ENCODE data around the gene HEPACAM2. TPM values are rescaled to one million over a fixed set of nuclear protein-coding genes. Genes with fewer than 3 reads are reported as not detected.

HEPACAM2 gene
- polyA plus RNA-seq, 1 donor: not detected

- DNase-seq (ENCODE audit: low read depth): no peak
Measured at GRCh38 chr7:93202594-93203250, 23.5 kb downstream of the HEPACAM2 start.

DNA sequence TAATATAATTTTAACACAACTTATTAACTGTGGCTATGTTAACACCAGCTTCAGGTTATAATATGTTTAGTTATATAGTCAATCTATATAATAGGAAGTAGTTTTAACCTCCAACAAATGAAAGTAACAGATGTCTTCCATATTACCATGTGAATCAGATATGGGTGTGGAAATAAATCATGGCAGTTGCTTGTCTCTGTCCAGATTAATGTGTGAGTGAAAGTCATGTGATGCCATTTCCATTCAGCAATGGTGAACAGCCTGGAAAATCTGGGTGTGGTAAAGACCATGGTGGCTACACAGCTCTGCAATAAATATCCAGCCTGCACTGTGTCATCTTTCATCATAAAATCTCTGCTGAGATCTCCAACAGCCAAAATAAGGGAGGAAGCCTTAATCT lies 27.8 kb downstream of the HEPACAM2 start:
- no peak for DNase-seq (ENCODE audit: low read depth)

DNA sequence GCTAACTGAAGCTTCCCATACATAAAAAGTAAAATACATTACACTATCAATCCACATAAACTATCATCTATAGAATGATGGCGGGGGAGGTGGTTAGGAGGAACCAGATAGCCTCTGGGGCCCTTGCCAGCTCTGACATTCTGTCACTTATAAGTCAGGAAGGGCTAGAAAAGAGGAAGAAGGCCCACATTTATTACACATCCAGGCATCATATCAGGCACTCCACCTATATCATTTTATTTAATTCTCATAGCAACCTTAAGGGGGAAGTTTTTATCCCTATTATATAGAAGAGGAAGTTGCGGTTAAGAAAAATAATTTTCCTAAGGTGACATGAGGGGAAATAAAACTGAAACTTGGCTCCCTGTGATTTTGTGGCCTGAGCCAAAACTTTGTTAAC lies 29.9 kb downstream of the HEPACAM2 start:
- no peak for DNase-seq (ENCODE audit: low read depth)

DNA sequence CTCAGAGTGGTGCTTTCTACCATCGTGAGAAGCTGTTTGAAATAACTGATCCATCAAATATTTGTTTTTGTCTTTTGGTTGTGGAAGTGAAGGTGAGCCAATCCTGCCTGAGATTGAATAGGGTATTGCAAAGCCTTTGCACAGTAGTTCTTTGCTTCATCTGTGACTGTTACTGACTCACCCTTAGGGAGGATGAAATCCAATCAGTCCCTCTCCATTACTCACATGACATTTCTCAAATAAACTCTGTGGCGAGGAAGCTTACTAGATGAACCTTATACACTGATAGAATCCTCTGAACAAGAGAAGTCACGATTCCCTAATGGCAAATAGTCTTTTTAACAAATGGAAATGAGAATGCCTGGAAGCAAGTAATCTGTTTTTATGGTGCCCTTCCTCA lies 31.9 kb downstream of the HEPACAM2 start:
- no peak for DNase-seq (ENCODE audit: low read depth)

DNA sequence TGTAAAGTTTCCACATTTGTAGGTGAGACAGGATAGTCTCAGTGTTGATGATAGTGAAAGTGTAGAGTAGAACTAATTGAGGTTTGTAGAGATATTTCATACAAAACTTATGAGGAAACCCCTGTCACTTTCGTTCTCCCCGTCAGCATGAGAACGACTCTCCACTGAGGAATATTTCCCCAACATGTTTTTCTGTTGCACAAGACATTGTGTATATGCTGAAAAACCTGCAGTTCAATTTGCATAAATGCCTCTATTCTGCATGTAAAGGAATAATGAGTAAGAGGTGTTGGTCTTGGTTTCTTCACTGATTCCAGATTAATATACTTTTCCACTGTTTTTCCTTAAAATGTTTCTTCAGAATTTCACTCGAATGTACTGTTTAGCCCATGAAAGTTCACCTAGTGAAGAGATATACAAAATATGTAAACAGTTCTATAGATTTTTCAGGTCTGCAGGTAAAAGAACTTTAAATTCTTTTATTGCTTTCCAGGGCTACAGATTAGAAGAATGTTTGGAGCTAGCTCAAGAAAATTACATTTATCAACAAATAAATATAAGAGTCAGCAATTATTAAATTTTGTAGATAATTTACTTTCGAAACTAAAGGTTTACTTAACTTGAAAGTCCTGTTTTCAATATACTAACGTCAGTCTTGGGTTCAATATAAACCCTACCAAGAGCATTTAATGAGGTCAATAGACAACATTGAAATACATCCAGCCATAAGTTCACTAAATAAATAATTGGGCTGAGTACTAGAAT lies 37.2 kb downstream of the HEPACAM2 start:
- no peak for DNase-seq (ENCODE audit: low read depth)

- DNase-seq (ENCODE audit: low read depth): no peak
Measured at GRCh38 chr7:93185303-93186027, 40.8 kb downstream of the HEPACAM2 start.

DNA sequence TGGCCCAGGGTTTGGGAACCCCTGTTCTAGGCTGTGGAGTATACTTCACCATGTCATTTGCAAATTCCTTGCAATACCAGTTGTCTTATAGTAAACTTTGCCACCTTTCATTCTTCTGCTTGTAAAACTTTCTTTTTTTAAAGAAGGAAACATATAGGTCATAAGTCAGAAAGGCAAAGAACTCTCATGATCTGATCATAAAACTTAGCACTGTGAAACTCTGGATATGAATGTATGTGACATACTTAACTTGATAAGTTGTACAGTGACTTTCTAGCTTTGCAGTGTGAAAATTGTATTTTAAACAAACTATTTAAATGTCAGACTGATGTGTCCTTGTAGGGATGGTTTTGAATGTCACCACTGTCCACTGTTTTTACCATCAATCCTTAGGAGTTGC lies 47.1 kb downstream of the HEPACAM2 start:
- no peak for DNase-seq (ENCODE audit: low read depth)

GRCh38 chr7:93178213-93178612 lies 48.1 kb downstream of the HEPACAM2 start:
- DNase-seq (ENCODE audit: low read depth): no peak

DNA sequence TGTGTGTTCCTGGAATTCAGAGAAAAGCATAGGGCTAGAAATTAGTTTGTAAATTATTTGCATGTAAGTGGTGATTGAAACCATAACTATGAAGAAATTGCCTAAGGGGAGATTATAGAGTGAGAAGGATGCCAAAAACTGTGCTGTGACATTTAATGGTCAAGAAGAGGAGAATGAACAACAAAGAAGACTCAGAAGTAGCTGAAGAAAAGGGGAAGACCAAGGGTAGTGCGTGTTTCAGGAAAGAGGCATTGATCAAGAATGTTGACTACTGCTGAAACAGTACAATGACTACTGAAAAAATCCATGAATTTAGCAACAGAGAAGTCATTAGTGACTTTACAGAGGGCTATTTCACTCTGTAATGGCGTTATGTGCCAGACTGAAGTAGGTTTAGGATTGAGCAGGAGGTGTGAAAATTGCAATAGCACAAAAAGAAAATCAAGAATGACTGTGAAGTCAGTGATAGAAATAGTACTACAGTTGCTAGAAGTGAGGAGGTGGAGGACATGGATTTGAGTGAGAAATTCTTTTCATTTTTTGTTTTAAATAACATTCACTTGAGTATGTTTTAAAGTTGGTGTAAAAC lies 49.2 kb downstream of the HEPACAM2 start:
- no peak for DNase-seq (ENCODE audit: low read depth)

DNA sequence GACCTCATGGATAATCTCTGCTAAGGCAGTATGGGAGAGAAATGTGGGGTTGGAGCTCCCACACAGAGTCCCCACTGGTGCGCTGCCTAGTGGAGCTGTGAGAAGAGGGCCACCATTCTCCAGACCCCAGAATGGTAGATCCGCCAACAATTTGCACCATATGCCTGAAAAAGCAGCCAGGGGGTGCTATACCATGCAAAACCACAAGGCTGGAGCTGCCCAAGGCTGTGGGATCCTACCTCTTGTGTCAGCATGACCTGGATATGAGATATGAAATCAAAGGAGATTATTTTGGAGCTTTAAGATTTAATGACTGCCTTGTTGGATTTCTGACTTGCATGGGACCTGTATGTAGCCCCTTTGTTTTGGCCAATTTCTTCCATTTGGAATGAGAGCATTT lies 51.0 kb downstream of the HEPACAM2 start:
- no peak for DNase-seq (ENCODE audit: low read depth)

DNA sequence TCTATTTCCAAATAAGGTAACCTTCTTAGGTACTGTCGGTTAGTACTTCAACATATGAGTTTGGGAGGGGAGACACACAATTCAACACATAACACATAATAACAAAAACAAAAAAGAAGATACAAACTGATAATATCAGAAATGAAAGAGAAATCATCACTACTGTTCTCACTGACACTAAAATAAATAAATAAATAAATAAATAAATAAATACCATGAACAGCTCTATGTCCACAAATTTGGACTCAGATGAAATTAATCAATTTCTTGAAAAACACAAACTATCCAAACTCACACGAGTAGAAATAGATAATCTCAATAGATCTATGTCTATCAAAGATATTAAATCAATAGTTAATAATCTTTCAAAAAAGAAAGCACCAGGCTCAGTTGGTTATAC lies 53.6 kb downstream of the HEPACAM2 start:
- DNase-seq (ENCODE audit: low read depth): no peak

DNA sequence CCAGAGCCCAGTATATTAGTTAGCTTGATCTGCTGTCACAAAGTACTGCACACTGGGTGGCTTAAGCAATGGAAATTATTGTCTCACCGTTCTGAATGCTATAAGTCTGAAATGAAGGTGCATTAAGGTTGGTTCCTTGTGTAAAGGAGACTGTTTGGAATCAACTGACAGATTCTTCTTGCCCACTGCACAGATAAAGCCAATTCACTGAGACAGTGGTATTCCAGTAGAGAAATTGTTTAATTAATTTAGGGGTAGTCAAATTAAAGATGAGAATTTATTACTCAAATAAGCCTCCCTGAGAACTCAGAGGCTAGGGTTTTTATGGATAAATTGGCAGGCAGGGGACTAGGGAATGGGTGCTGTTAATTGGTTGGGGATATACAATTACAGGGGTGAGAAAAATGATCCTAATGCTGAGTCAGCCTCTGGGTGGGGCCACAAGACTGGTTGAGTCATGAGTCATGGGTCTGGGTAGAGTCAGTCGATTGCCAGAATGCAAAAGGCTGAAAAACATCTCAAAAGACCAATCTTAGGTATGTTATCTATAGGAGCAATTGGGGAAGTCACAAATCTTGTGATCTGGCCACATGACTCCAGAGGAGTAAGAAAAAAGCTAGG lies 54.6 kb downstream of the HEPACAM2 start:
- DNase-seq (ENCODE audit: low read depth): no peak

- no peak for DNase-seq (ENCODE audit: low read depth)
Measured at GRCh38 chr7:93165447-93165846, 60.8 kb downstream of the HEPACAM2 start.

DNA sequence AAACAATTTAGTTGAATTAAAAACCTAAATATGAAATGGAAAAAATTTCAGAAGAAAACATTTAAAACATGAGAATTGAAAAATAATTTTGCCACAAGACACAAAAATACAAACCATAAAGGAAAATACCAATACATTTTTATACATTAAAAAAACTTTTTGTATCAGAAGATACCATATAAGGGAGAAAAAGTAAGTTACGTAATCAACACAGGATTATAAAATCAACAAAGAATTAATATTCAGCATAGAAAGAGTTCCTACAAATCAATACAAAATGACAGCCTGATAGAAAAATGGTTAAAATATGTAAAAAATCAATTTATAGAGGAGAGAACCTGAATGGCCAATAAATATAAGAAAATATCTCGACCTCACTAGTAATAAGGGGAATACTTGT lies 61.5 kb downstream of the HEPACAM2 start:
- no peak for DNase-seq (ENCODE audit: low read depth)

GRCh38 chr7:93161181-93161762 lies 65.0 kb downstream of the HEPACAM2 start:
- DNase-seq (ENCODE audit: low read depth): no peak

DNA sequence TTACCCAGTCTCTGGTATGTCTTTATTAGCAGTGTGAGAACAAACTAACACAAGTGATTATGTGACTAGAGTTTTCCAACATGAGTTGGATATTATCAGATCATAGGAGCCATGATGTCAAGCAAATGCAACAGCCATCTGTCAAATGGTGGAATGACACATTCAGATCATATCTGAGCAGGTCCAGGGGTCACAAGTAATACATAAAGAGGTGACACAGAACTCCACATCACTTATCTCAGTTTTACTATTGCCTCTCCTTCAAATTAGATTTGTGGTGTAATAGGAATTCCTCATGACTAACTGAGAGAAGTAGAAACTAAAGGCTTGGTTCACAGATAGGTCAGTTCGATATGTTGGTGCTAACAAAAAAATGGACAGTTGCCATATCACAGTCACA lies 65.9 kb downstream of the HEPACAM2 start:
- DNase-seq (ENCODE audit: low read depth): no peak

DNA sequence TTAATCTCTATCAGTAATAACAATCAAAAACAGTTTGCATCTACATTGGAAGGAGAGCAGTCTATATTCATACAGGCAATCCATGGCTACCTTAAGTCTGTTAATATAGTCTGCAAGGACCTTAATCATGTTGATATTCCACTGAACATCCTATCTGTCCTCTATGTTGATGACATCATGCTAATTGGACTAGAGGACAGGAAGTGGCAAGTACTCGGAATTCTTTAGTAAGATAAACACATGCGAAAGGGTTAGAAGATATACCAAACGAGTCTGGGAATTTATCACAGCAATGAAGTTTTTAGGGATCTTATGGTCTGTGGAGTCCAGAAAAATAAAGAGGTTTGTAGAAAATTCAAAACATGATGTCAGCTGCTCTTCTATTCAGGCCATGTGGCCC lies 66.8 kb downstream of the HEPACAM2 start:
- DNase-seq (ENCODE audit: low read depth): no peak

GRCh38 chr7:93156884-93157283 lies 69.4 kb downstream of the HEPACAM2 start:
- DNase-seq (ENCODE audit: low read depth): no peak

DNA sequence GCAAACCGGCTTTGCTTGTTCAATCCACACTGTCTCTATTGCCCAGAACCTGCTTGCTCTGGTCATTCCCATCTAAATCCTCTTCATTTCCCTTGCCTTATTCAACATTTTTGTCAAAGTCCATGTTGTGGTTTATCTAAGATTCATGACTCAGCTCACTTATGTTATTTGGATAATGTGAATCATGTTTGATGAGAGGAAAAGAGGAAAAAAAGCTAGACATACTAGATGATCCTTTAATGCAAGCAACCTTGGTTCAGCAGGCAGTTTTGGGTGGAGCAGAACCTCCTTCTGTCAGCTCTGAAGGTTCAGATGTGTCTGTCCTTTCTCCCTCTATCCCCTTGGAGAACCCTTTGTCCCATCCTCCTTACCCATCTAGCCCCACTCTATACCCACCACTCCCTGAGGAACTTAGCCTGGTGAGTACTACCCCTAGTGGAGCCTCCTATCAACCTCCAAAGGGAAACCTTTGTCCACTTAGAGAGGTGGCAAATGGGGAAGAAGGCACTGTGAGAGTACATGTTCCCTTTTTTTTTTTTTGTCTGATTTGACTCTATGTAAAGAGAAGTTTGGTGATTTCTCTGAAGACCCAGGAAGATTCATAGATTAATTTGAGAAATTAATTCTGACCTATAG lies 76.0 kb downstream of the HEPACAM2 start:
- DNase-seq (ENCODE audit: low read depth): no peak

DNA sequence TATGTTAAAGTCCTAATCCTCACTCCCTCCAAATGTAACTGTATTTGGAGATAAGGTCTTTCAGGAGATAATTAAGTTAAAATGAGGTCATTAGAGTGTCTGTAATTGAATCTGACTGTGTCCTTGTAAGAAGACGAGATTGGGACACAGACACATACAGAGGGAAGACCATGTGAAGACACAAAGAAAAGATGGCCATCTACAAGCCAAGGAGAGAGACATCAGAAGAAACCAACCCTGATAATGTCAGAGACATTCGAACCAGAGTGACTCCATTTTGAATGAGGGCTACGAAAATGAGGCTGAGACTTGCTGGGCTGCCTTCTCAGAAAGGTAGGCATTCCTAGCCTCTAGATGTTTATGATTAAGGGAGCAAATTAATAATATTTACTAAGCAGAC lies 77.5 kb downstream of the HEPACAM2 start:
- DNase-seq (ENCODE audit: low read depth): no peak

DNA sequence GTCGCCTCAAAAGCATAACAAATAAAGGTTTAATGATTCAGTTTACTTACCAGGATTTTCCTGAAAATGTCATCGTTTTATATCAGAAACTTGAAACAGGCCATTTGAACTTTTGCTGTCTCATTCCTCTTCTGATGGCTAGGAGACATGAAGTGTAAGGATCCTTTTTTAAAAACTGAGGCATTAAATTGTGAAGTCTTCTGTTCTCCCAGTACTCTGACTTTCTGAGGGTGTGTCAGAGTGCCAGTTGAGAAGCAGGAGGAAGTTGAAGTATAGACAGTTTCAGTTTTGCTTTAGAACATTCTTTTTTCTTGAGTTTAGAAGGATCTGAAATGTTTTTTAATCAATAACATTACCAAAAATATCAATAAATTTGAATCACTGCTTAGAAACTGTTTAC lies 78.1 kb downstream of the HEPACAM2 start, which contains the start of gene SAMD9L:
Gene SAMD9L (minus strand): TSS at position 242 of the 400 bp plus-strand sequence. CDS start 12,414 bp downstream, outside the sequence.
- DNase-seq (ENCODE audit: low read depth): no peak

Measured in forelimb muscle (tissue), 1 donor.